ENCODE measurements around the gene CTTNBP2. TPM values are rescaled to one million over a fixed set of nuclear protein-coding genes. Genes with fewer than 3 reads are reported as not detected.

Gene CTTNBP2
- total RNA-seq, 1 experiment from 2014 or later = 17.6 TPM

DNA sequence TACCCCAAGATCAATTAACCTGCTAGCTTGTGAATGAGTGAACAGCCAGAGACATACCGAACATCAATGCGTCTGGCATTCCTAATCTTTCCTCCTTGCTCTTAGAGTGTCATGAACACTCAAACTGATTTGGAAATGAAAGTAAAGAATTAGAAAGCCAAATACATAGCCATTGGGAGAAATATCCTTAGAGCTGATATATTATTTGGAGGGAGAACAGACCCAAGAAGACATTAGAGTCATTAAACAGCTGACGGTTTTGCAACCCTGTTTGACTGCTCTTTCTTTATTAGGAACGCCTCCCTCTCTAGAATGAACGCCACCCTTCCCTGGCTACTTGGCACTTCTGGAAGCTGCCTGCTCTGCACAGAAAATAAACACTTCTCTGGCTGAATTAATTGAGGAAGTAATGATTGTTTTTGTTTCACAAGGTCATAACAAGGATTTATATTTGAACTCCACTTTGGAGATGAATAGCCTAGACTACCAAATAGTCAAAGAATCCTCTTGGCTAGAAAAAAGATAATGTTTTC, 42.8 kb downstream of the CTTNBP2 start:
- Histone ChIP-seq H3K4ac (ENCODE audit: low read depth, low read length) (no peak overlapping the region), H2AFZ (ENCODE audit: low read length) (no peak overlapping the region), H2BK15ac (ENCODE audit: low read depth, low read length) (no peak overlapping the region), H3T11ph (ENCODE audit: low read length) (no peak overlapping the region), H3K18ac (ENCODE audit: insufficient read length, low read depth, low read length) (no peak overlapping the region), H3K14ac (ENCODE audit: insufficient read depth, low read length) (no peak overlapping the region), H3K23ac (ENCODE audit: insufficient read length, low read depth, low read length) (no peak overlapping the region), H3K4me1 (ENCODE audit: insufficient read depth, low read length) (peaks cover 3% of the 10 kb centered on the region), H3K23me2 (ENCODE audit: insufficient read length, low read depth, low read length, poor library complexity, severe bottlenecking) (no peaks in the 10 kb centered on the region), H2BK12ac (ENCODE audit: insufficient read length, low read depth, low read length) (no peak overlapping the region), H3K79me1 (ENCODE audit: insufficient read depth, low read depth, low read length, poor library complexity, severe bottlenecking) (no peaks in the 10 kb centered on the region), H3K9me3 (ENCODE audit: control insufficient read depth, low read depth, low read length) (no peaks in the 10 kb centered on the region), H3K27ac (ENCODE audit: insufficient read length, low read depth, low read length) (no peak overlapping the region), H3K9ac (ENCODE audit: extremely low read depth, insufficient read length, low read length) (no peak overlapping the region), H3K27me3 (ENCODE audit: insufficient read depth, low read length) (no peaks in the 10 kb centered on the region), H4K5ac (ENCODE audit: insufficient read length, low read depth, low read length) (no peak overlapping the region), H4K20me1 (ENCODE audit: control insufficient read depth, insufficient read depth, insufficient read length) (no peaks in the 10 kb centered on the region), H2BK120ac (ENCODE audit: low read depth, low read length, poor library complexity, severe bottlenecking) (no peak overlapping the region), H4K91ac (ENCODE audit: insufficient read length, low read depth, low read length) (no peak overlapping the region), H3K4me2 (ENCODE audit: insufficient read depth, insufficient read length, low read length) (no peak overlapping the region), H3K56ac (ENCODE audit: insufficient read length, low read depth, low read length) (no peak overlapping the region), H4K8ac (replicated peaks; ENCODE audit: insufficient read length, low read depth, low read length) (no peak overlapping the region), H2BK20ac (ENCODE audit: low read depth, low read length, poor library complexity, severe bottlenecking) (no peak overlapping the region), H3K79me2 (ENCODE audit: insufficient read depth, low read length) (peaks cover 2% of the 10 kb centered on the region; the same call in 1 of the 2 replicates), H2AK5ac (ENCODE audit: insufficient read length, low read length) (no peak overlapping the region), H2BK5ac (ENCODE audit: insufficient read length, low read length) (no peak overlapping the region)
- no CpG with 5 or more reads among the region's 5 CpGs for WGBS (ENCODE audit: extremely low coverage, insufficient read length, low lambda C conversion rate)
- Mint-ChIP-seq H3K4me1 (peaks cover 17 to 28% of the 10 kb centered on the region in 2 experiments), H3K27me3 (ENCODE audit: low read depth) (no peaks in the 10 kb centered on the region), H3K36me3 (ENCODE audit: insufficient read depth in 1 of 3, low read depth in 3 of 3) (peaks cover 18 to 20% (median 20%) of the 10 kb centered on the region in 3 experiments), H3K9me3 (no peaks in the 10 kb centered on the region), H3K4me3 (no peak overlapping the region), H3K27ac (no peak overlapping the region; a peak in 1 of 7 replicates)
- no peak for DNase-seq
- TF ChIP-seq, protein P1, sequence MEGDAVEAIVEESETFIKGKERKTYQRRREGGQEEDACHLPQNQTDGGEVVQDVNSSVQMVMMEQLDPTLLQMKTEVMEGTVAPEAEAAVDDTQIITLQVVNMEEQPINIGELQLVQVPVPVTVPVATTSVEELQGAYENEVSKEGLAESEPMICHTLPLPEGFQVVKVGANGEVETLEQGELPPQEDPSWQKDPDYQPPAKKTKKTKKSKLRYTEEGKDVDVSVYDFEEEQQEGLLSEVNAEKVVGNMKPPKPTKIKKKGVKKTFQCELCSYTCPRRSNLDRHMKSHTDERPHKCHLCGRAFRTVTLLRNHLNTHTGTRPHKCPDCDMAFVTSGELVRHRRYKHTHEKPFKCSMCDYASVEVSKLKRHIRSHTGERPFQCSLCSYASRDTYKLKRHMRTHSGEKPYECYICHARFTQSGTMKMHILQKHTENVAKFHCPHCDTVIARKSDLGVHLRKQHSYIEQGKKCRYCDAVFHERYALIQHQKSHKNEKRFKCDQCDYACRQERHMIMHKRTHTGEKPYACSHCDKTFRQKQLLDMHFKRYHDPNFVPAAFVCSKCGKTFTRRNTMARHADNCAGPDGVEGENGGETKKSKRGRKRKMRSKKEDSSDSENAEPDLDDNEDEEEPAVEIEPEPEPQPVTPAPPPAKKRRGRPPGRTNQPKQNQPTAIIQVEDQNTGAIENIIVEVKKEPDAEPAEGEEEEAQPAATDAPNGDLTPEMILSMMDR (conservative IDR thresholded peaks at IDR 0.05) = no peak
